Measurements from ENCODE around the gene SIRPA. TPM values are rescaled to one million over a fixed set of nuclear protein-coding genes. Genes with fewer than 3 reads are reported as not detected.

SIRPA gene
- total and polyA plus RNA-seq, 2 of the 8 experiments (the other 6 are each of a cell fraction or from before 2014, with no cell fraction given) = 3.9 to 4.3 TPM

DNA sequence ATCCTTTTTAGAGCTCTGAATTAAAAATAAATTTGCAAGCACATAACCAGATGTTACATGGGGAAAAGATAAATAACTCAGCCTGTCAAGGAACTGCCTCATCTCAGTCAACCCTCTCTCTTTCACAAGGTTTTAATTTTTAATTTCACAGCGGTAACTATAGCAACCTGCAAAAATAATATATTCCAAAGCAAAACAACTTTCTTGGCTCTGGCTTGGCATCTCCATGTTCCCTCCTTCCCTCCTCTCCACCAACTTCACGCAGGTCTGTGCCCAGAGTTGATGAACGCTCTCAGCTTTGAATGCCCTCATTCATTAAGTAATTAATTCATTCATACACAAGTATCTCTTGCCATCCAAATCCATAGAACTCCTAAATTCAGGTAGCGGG, 32.5 kb upstream of the SIRPA start:
- CTCF ChIA-PET (ENCODE audit: partially characterized antibody) = interaction anchor here (0.9 to 1.6 kb wide), 2 partner anchors 9 to 60 kb away, joined by 4 to 6 read pairs; no protein-coding TSS in a partner anchor
- Histone ChIP-seq H3K18ac (ENCODE audit: extremely low read depth, low read length) (no peak overlapping the region), H2BK20ac (ENCODE audit: low read length) (no peak overlapping the region), H2BK5ac (ENCODE audit: low read depth, low read length) (no peak overlapping the region), H2BK120ac (replicated peaks; ENCODE audit: low read depth, low read length) (no peak overlapping the region), H3K14ac (ENCODE audit: insufficient read length) (no peak overlapping the region), H3K4me1 (replicated peaks in 1 of 4; ENCODE audit: control insufficient read depth in 3 of 4, insufficient read depth in 4 of 4, low read length in 3 of 4) (peaks cover 0 to 3% (median 0%) of the 10 kb centered on the region in 4 experiments; a peak in 4 of 7 replicates), H3K27me3 (replicated peaks in 1 of 4; ENCODE audit: control insufficient read depth in 3 of 4, extremely low read depth in 1 of 4, insufficient read depth in 3 of 4, low read length in 3 of 4) (no peaks in the 10 kb centered on the region), H3K23ac (ENCODE audit: insufficient read length) (no peak overlapping the region), H3K79me2 (ENCODE audit: control insufficient read depth in 1 of 2, insufficient read depth in 2 of 2, low read length in 2 of 2) (no peaks in the 10 kb centered on the region), H3K9ac (replicated peaks in 1 of 4; ENCODE audit: extremely low read depth in 1 of 4, low read depth in 3 of 4, low read length in 3 of 4) (no peak overlapping the region), H2AK5ac (ENCODE audit: low read depth, low read length) (no peak overlapping the region), H3K79me1 (ENCODE audit: low read depth, low read length) (no peaks in the 10 kb centered on the region), H4K8ac (ENCODE audit: extremely low read depth, insufficient read depth, low read length) (no peak overlapping the region; the same call in 1 of the 2 replicates), H3K36me3 (ENCODE audit: control insufficient read depth in 2 of 4, insufficient read depth in 4 of 4, low read length in 3 of 4) (no peaks in the 10 kb centered on the region), H3K9me3 (ENCODE audit: insufficient read depth in 2 of 2, low read depth in 1 of 2, low read length in 1 of 2) (no peaks in the 10 kb centered on the region), H4K91ac (replicated peaks; ENCODE audit: insufficient read length, low read length) (no peak overlapping the region), H2BK12ac (ENCODE audit: low read depth, low read length) (no peak overlapping the region), H3K27ac (ENCODE audit: low read depth, low read length) (no peak overlapping the region), H2BK15ac (ENCODE audit: low read length) (no peak overlapping the region), H3K56ac (replicated peaks; ENCODE audit: insufficient read length, low read depth, low read length) (no peak overlapping the region), H3K4ac (replicated peaks; ENCODE audit: insufficient read length, low read depth, low read length) (no peak overlapping the region), H3K4me2 (ENCODE audit: insufficient read depth in 1 of 2, low read depth in 2 of 2, low read length in 2 of 2) (no peak overlapping the region), H3K4me3 (ENCODE audit: extremely low read depth in 1 of 4, insufficient read depth in 2 of 4, low read depth in 3 of 4, low read length in 4 of 4) (no peak overlapping the region), H3K23me2 (ENCODE audit: low read depth, low read length) (no peaks in the 10 kb centered on the region), H4K5ac (ENCODE audit: insufficient read length, low read depth, low read length) (no peak overlapping the region), H4K20me1 (replicated peaks in 1 of 2; ENCODE audit: control insufficient read depth in 1 of 2, insufficient read depth in 2 of 2, low read length in 2 of 2) (no peaks in the 10 kb centered on the region), H2AFZ (ENCODE audit: low read length) (no peak overlapping the region)
- POLR2A ChIA-PET (ENCODE audit: partially characterized antibody) = no interaction called here
- DNase-seq (ENCODE audit: low read depth in 1 of 2, low spot score in 2 of 2) (no peak), FAIRE-seq (no peak)
- TF ChIP-seq, protein P1, sequence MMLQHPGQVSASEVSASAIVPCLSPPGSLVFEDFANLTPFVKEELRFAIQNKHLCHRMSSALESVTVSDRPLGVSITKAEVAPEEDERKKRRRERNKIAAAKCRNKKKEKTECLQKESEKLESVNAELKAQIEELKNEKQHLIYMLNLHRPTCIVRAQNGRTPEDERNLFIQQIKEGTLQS (IDR thresholded peaks at IDR 0.05; ENCODE audit: insufficient read depth, low read depth, low read length) = no peak
- no peak for TF ChIP-seq POLR2A (IDR thresholded peaks at IDR 0.05; ENCODE audit: control extremely low read depth in 1 of 2, low read depth in 2 of 2, low read length in 2 of 2)
- no peak for TF ChIP-seq TAF7 (optimal IDR thresholded peaks at IDR 0.05; ENCODE audit: borderline replicate concordance, low read depth, low read length)
- 86% methylated on average over 4 of the region's 4 CpGs; no CpG with 5 or more reads in 1 of the 2 experiments for WGBS, 2 experiments (ENCODE audit: extremely low coverage in 1 of 2, insufficient coverage in 1 of 2, insufficient read length in 1 of 2, insufficient replicate concordance in 2 of 2, low coverage in 1 of 2, low lambda C conversion rate in 2 of 2, missing lambda C conversion rate in 1 of 2)
